Psoas muscle (tissue), 8 donors: ENCODE data around the gene ANKRD33. TPM values are rescaled to one million over a fixed set of nuclear protein-coding genes. Genes with fewer than 3 reads are reported as not detected.

Experiments used
- ATAC-seq, 4 donors: fragments of 200-7000 bp; cut with Tn5 transposase; one replicate each; pipeline ENCODE4 v1.9.1; 2020; ENCODE audit warnings: moderate library complexity in 3 of 4, mild to moderate bottlenecking in 2 of 4
- DNase-seq, 2 donors: peaks; one replicate each; pipeline ENCODE4 v3.0.0-alpha.2; 2020
- H3K27ac ChIP-seq: fragments of 200-600 bp; one replicate; pipeline ENCODE4 v1.8.0; 2022
- H3K27me3 ChIP-seq, 3 donors: fragments of 200-600 bp in 1 of 3; one replicate each; pipeline versions ENCODE4 v1.6.1 to v1.8.0; 2013 to 2022; ENCODE audit warnings: low read length in 2 of 3, mild to moderate bottlenecking in 2 of 3, moderate library complexity in 1 of 3; ENCODE audit not compliant: insufficient read depth in 3 of 3
- H3K36me3 ChIP-seq, 2 donors: fragments of 200-600 bp in 1 of 2; one replicate each; pipeline versions ENCODE4 v1.6.1 to v1.8.0; 2013 to 2022; ENCODE audit warnings: low read depth in 1 of 2, mild to moderate bottlenecking in 1 of 2, moderate library complexity in 1 of 2; ENCODE audit not compliant: insufficient read depth in 1 of 2
- H3K4me1 ChIP-seq: fragments of 200-600 bp; one replicate; pipeline ENCODE4 v1.8.0; 2022
- H3K4me3 ChIP-seq: fragments of 200-600 bp; one replicate; pipeline ENCODE4 v1.8.0; 2022; ENCODE audit warnings: mild to moderate bottlenecking
- H3K9me3 ChIP-seq: fragments of 200-600 bp; one replicate; pipeline ENCODE4 v1.8.0; 2022
- WGBS, 3 donors: extraction: QIAGEN DNeasy Blood & Tissue Kit; methylation state at CpG; one replicate each; pipeline versions ENCODE4 v1.1.6 to v1.1.7; 2013; 5-methylcytosine and 5-hydroxymethylcytosine counted together
- intact Hi-C, 2 donors: fragments of 100-400 bp; cut with DNase I; formaldehyde crosslinking; loops; one replicate each; pipeline versions ENCODE4 v1.11.0 to v1.14.2; 2022
- polyA plus RNA-seq, 3 donors: library from polyadenylated mRNA; stranded (reverse); fragments of 200-250 nt; gene quantifications; one replicate each; pipeline ENCODE4 v1.2.3, GENCODE V29; 2013
- total RNA-seq, 4 donors: library from RNA; stranded (reverse); fragmentation: NEBNext Ultra II Directional in 2 of 4; extraction: Animal tissue kit (Norgen Biotek cat#: 25700) in 2 of 4; gene quantifications; one replicate each; pipeline versions ENCODE4 v1.2.1 to v1.2.4, GENCODE V29; 2021 to 2023
- TF ChIP-seq, protein P1 (sequence below): fragments of 200-600 bp; IDR thresholded peaks from one replicate; pipeline ENCODE4 v1.8.0; 2022; ENCODE audit warnings: antibody characterized with exemption
- donor health status: healthy with polysubstance abuse.
- donor health status: DM: no; HTN: no; CAD: no; lungs with moderate emphysema.
- donor health status: Bipolar disorder and iron deficiency.
- donor health status: healthy.
- donor health status: DM: yes; HTN: yes; CAD: no.
- donor health status: DM: no; HTN: no; CAD: no.
- donor health status: DM: no; HTN: no; CAD: no.
- donor health status: DM: yes; HTN: yes; CAD: no.

Gene ANKRD33
- total and polyA plus RNA-seq, 7 donors = 0.16 TPM; not detected in 6

DNA sequence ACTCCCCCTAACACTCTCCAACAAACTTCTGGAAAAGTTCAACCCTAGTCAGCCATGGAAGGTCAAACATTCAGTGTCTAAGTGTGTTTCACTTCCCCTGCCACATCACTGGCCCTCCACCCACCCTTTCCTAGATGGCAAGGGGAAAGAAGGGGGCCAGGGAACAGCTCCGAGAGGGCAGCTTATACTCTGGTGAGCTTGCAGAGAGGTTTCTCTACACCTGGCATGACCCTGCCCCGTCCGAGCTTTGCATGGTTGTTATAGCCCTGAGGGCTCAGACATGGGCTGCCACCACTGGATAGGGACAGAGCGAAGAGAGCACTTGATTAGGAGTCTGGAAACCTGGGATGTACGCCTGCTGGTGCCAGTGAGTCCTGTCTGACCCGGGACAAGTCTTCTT is 23.4 kb downstream of the ANKRD33 start:
- H3K27me3 ChIP-seq = peaks cover 0 to 21% (median 9%) of the 10 kb centered on the region in 3 donors
- peaks cover 0 to 11% of the 10 kb centered on the region in 2 donors for H3K36me3 ChIP-seq
- ATAC-seq (no peak), DNase-seq (no peak)
- 66 to 88% (median 79%) methylated on average over 6 of the region's 6 CpGs for WGBS, 3 donors
- TF ChIP-seq, protein P1, sequence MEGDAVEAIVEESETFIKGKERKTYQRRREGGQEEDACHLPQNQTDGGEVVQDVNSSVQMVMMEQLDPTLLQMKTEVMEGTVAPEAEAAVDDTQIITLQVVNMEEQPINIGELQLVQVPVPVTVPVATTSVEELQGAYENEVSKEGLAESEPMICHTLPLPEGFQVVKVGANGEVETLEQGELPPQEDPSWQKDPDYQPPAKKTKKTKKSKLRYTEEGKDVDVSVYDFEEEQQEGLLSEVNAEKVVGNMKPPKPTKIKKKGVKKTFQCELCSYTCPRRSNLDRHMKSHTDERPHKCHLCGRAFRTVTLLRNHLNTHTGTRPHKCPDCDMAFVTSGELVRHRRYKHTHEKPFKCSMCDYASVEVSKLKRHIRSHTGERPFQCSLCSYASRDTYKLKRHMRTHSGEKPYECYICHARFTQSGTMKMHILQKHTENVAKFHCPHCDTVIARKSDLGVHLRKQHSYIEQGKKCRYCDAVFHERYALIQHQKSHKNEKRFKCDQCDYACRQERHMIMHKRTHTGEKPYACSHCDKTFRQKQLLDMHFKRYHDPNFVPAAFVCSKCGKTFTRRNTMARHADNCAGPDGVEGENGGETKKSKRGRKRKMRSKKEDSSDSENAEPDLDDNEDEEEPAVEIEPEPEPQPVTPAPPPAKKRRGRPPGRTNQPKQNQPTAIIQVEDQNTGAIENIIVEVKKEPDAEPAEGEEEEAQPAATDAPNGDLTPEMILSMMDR = no peak
- peaks cover 5% of the 10 kb centered on the region for H3K4me1 ChIP-seq
- intact Hi-C loops = no loop called here
- peak overlapping the region; percentile 49 for H3K27ac ChIP-seq
- no peaks in the 10 kb centered on the region for H3K9me3 ChIP-seq
- peak overlapping the region; percentile 70 for H3K4me3 ChIP-seq

DNA sequence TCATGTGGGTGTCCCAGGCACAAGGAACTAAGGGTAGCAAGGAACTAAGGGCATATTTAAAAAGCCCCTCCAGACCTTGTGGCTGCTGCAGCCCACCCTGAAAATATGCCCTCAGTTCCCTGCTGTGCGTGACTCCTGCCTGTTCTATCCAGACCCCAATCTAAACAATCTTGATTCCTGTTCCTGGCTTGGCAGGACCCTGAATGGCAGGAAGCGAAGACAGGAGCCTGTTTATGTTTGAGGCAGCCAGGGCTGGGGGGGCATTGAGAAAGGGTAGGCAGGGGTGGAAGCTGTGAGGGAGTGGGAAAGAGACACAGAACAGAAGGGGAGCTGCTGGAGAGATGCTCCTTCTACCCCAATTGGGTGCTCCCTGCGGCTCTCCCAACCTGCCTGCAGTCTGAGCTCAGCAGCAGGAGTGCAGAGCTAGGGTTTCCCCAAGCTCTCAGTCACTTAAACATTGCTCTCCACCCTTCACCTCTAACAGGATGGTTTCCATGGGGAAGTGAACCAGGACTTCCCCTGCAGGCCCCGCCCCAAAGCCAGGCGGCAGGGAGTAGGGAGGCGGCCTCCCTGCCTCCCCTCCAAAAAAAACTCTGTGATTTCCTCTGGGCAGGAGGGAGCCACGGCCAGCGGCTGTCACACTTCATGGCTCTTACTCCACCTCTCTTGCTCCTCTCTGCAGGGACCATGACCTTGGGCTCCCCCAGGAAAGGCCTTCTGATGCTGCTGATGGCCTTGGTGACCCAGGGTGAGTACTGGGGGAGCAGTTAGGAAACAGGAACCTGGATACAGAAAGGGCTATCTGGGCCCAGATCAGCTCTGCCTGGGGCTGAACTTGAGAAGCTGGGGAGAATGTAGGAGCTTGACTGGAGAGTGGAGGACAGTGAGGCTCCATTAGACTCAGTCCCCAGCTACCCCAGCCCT is 24.1 kb downstream of the ANKRD33 start:
- peaks cover 5% of the 10 kb centered on the region for H3K4me1 ChIP-seq
- intact Hi-C loops = no loop called here
- WGBS, 3 donors = 58 to 74% (median 64%) methylated on average over 8 of the region's 8 CpGs
- H3K27ac ChIP-seq = peak overlapping the region; percentile 49
- H3K9me3 ChIP-seq = no peaks in the 10 kb centered on the region
- ATAC-seq (peak in 3 of 4 donors; percentile 22 to 54 (median 38)), DNase-seq (peak; percentile 57 to 67)
- H3K4me3 ChIP-seq = peak overlapping the region; percentile 70
- peaks cover 0 to 14% (median 7%) of the 10 kb centered on the region in 3 donors for H3K27me3 ChIP-seq
- TF ChIP-seq, protein P1 = no peak
- H3K36me3 ChIP-seq = peaks cover 0 to 11% of the 10 kb centered on the region in 2 donors

DNA sequence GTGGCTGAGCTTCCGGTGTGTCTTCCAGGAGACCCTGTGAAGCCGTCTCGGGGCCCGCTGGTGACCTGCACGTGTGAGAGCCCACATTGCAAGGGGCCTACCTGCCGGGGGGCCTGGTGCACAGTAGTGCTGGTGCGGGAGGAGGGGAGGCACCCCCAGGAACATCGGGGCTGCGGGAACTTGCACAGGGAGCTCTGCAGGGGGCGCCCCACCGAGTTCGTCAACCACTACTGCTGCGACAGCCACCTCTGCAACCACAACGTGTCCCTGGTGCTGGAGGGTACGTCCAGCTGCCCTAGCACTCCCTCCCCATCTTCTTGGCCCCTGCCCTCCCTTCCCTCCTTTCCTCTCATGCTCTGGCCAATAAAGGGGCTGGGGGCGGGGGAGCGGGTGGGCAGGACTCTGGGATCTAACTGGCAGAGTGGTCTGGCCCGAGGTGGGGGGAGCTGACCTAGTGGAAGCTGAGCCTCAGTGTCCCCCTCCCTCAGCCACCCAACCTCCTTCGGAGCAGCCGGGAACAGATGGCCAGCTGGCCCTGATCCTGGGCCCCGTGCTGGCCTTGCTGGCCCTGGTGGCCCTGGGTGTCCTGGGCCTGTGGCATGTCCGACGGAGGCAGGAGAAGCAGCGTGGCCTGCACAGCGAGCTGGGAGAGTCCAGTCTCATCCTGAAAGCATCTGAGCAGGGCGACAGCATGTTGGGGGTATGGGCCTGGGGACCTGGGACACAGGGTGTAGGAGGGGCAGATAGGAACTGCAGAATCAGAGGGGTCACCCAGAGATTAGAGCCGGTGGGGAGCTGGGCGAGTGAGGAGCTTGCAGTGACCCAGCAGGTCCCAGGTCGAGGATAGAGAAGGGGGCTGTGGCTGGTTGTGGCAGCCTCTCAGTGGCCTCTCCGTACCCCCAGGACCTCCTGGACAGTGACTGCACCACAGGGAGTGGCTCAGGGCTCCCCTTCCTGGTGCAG is 25.4 kb downstream of the ANKRD33 start:
- 58 to 68% (median 63%) methylated on average over 28 to 30 of the region's 30 CpGs for WGBS, 3 donors
- H3K4me1 ChIP-seq = peaks cover 12% of the 10 kb centered on the region
- H3K9me3 ChIP-seq = no peaks in the 10 kb centered on the region
- peak overlapping the region; percentile 70 for H3K4me3 ChIP-seq
- DNase-seq (no peak), ATAC-seq (no peak)
- intact Hi-C loops = no loop called here
- H3K27me3 ChIP-seq = peaks cover 0 to under 1% (median 0%) of the 10 kb centered on the region in 3 donors
- H3K27ac ChIP-seq = no peak overlapping the region
- H3K36me3 ChIP-seq = peaks cover 0 to 11% of the 10 kb centered on the region in 2 donors
- TF ChIP-seq, protein P1 = no peak

DNA sequence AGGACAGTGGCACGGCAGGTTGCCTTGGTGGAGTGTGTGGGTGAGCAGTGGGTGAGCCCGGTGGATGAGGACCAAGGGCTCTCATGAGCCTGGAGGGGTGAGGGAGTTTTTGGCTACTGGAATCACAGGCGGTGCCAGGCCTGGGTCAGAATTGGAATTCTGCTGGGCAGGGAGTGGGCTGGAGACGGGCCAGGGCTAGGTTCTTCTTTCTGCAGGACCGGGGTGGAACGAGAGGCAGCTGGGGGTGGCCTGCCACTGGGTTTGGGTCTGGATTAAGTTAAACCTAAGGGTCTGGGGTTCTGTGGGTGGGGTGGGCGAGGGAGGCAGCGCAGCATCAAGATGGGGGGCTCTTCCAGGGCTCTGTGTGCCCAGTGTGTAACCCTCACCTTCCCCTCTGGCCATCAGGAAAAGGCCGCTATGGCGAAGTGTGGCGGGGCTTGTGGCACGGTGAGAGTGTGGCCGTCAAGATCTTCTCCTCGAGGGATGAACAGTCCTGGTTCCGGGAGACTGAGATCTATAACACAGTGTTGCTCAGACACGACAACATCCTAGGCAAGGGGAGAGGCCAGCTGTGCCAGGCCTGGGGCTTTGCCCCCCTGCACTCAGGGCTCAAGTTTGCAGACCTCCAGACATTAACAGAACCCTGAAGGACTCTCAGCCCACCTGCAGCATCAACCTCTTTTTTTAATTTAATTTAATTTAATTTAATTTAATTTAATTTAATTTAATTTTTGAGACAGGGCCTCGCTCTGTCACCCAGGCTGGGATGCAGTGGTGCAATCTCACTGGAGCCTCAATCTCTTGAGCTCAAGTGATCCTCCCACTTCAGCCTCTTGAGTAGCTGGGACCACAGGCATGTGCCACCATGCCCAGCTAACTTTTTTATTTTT is 26.4 kb downstream of the ANKRD33 start:
- Histone ChIP-seq H3K9me3 (no peaks in the 10 kb centered on the region), H3K27ac (no peak overlapping the region), H3K27me3 (no peaks in the 10 kb centered on the region), H3K36me3 (peaks cover 0 to 15% of the 10 kb centered on the region in 2 donors), H3K4me1 (peaks cover 16% of the 10 kb centered on the region), H3K4me3 (no peak overlapping the region)
- no peak for DNase-seq
- no peak for ATAC-seq
- TF ChIP-seq, protein P1 = no peak
- 60 to 74% (median 68%) methylated on average over 17 of the region's 17 CpGs for WGBS, 3 donors
- intact Hi-C loops = no loop called here
